Neutrophil (primary cell): ENCODE results near the gene COX10.

Experiments used
- H3K27ac ChIP-seq: fragments of 200-600 bp; sonication (generic); 2 replicates; pipeline ENCODE4 v1.5.1; 2016; ENCODE audit warnings: mild to moderate bottlenecking, moderate library complexity
- H3K27me3 ChIP-seq: fragments of 200-600 bp; sonication (generic); 2 replicates; pipeline ENCODE4 v1.6.0; 2016; ENCODE audit warnings: mild to moderate bottlenecking
- H3K36me3 ChIP-seq: fragments of 200-600 bp; sonication (generic); 2 replicates; pipeline ENCODE4 v1.5.1; 2017
- H3K4me1 ChIP-seq, 2 experiments: fragments of 200-600 bp in 1 of 2; sonication (generic) in 1 of 2; 1 replicate in 1 of 2; 2 replicates in 1 of 2; pipeline versions ENCODE4 v1.5.1 to v1.6.1; 2013 to 2016; ENCODE audit warnings: low read depth in 1 of 2, low read length in 1 of 2, mild to moderate bottlenecking in 1 of 2, moderate library complexity in 1 of 2; ENCODE audit not compliant: control insufficient read depth in 1 of 2, insufficient read depth in 1 of 2
- H3K4me3 ChIP-seq, 2 experiments: fragments of 200-600 bp in 1 of 2; sonication (generic) in 1 of 2; 1 replicate in 1 of 2; 2 replicates in 1 of 2; pipeline ENCODE4 v1.5.1; 2013 to 2016; ENCODE audit warnings: low read depth in 1 of 2, low read length in 1 of 2, mild to moderate bottlenecking in 1 of 2, moderate library complexity in 1 of 2
- H3K9me3 ChIP-seq: fragments of 200-600 bp; sonication (generic); 2 replicates; pipeline ENCODE4 v1.5.1; 2016
- TF ChIP-seq, protein P1 (sequence below): fragments of 200-600 bp; sonication (generic); IDR thresholded peaks from 2 replicates; pipeline ENCODE4 v1.5.1; 2016; ENCODE audit warnings: antibody characterized with exemption

Gene COX10

DNA sequence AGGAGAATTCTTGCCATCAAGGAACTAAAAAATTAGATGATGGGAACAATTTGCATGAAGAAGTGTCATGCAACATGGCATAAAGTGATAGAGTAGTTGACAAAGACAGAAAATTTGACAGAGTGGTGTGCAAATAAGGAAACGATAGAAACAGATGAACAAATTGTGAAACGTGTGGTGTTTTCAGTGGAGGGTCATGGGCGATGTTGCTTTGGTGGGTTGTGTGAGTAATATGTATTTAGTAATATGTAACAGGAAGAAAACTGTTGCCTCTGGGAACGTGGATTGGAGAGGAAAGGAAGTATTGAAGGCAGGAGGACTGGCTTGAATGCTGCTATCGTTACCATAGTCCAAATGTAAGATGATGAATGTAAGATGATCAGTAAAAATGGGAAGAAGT, 3.6 kb downstream of the COX10 start:
- Histone ChIP-seq H3K27me3 (no peaks in the 10 kb centered on the region), H3K27ac (no peak overlapping the region), H3K9me3 (no peaks in the 10 kb centered on the region), H3K4me3 (no peak overlapping the region), H3K4me1 (peaks cover 12 to 25% of the 10 kb centered on the region in 2 experiments), H3K36me3 (peaks cover 12% of the 10 kb centered on the region)
- TF ChIP-seq, protein P1, sequence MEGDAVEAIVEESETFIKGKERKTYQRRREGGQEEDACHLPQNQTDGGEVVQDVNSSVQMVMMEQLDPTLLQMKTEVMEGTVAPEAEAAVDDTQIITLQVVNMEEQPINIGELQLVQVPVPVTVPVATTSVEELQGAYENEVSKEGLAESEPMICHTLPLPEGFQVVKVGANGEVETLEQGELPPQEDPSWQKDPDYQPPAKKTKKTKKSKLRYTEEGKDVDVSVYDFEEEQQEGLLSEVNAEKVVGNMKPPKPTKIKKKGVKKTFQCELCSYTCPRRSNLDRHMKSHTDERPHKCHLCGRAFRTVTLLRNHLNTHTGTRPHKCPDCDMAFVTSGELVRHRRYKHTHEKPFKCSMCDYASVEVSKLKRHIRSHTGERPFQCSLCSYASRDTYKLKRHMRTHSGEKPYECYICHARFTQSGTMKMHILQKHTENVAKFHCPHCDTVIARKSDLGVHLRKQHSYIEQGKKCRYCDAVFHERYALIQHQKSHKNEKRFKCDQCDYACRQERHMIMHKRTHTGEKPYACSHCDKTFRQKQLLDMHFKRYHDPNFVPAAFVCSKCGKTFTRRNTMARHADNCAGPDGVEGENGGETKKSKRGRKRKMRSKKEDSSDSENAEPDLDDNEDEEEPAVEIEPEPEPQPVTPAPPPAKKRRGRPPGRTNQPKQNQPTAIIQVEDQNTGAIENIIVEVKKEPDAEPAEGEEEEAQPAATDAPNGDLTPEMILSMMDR = no peak

DNA sequence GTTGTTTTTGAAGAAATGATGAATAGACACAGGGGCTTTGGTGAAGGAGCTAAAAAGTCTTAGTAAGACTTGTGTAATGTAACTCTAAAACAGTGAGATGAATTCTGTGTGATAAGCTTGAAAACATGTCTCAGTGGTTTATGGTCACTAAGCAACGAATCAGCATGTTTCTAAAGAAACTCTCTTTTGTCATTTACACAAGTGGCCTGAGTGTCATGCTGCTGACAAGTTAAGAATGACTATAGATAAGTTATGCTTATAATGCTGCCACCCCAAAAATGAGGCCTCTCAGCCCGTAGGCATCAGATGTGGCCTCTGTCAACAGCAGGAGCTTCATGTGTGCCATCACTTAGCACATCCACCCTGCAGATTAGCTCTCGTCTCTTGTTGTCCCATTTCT, 8.7 kb downstream of the COX10 start:
- H3K27me3 ChIP-seq = no peaks in the 10 kb centered on the region
- no peak overlapping the region for H3K27ac ChIP-seq
- H3K9me3 ChIP-seq = no peaks in the 10 kb centered on the region
- TF ChIP-seq, protein P1 = no peak
- H3K36me3 ChIP-seq = peaks cover 12% of the 10 kb centered on the region
- peaks cover under 1 to 5% of the 10 kb centered on the region in 2 experiments for H3K4me1 ChIP-seq
- no peak overlapping the region for H3K4me3 ChIP-seq

DNA sequence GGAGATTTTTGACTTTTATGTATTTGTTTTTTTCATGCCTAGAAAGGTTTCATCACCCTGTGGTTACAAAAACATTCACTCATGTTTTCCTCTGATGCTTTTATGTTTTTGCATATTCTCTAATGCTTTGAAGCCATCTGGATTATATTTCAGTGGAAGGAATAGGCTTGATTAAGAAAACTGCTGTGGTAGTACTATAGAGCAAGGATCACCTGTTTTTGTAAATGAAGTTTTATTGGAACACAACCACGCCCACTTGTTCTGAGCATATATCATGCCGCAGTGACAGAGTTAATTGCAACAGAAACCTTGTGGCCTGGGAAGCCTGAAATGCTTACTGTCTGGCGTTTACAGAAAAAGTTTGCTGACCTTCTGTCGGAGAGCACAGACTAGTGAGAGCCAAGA, 11.5 kb downstream of the COX10 start:
- TF ChIP-seq, protein P1 = no peak
- Histone ChIP-seq H3K36me3 (peaks cover 12% of the 10 kb centered on the region), H3K27me3 (no peaks in the 10 kb centered on the region), H3K4me3 (no peak overlapping the region), H3K9me3 (no peaks in the 10 kb centered on the region), H3K27ac (no peak overlapping the region), H3K4me1 (no peaks in the 10 kb centered on the region)

DNA sequence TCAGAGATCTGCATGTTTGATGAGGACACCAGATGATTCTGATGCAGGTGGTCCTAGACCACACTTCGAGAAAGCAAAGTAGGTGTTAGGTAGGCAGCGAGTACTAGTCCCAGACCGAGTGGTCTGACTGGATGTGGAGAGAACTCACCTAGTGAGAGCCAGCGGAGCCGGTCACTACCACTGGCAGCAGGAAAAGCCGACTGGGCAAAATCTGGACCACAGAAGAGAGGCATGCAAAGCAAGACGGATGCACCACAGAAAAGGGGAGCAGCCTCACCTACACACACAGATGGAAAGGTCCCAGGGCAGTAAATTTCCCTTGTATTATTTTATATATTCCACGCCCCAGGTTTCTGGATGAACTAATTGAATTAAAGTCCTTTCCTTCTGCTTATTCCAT, 13.5 kb downstream of the COX10 start:
- TF ChIP-seq, protein P1 = no peak
- H3K36me3 ChIP-seq = no peaks in the 10 kb centered on the region
- H3K9me3 ChIP-seq = no peaks in the 10 kb centered on the region
- no peaks in the 10 kb centered on the region for H3K27me3 ChIP-seq
- H3K27ac ChIP-seq = no peak overlapping the region
- no peaks in the 10 kb centered on the region for H3K4me1 ChIP-seq
- H3K4me3 ChIP-seq = no peak overlapping the region

DNA sequence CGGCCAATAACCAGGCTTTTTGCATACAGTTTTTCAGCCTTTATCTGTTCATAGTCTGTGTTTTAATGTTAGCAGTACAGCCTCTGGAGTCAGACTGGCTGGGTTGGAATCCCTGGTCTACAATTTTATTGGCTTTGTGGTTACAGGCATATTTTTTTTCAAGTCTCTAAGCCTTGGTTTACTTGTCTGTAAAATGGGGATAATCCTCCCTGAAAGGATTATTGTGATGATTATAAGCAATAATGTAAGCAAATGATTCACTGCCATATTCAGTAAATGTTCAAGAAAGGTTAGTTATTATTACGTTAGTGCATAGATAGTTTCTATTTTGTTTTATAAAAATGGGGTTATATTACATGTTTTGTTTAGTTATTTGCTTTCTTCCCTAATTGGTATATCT, 15.7 kb downstream of the COX10 start:
- no peak overlapping the region for H3K4me3 ChIP-seq
- no peaks in the 10 kb centered on the region for H3K27me3 ChIP-seq
- TF ChIP-seq, protein P1 = no peak

DNA sequence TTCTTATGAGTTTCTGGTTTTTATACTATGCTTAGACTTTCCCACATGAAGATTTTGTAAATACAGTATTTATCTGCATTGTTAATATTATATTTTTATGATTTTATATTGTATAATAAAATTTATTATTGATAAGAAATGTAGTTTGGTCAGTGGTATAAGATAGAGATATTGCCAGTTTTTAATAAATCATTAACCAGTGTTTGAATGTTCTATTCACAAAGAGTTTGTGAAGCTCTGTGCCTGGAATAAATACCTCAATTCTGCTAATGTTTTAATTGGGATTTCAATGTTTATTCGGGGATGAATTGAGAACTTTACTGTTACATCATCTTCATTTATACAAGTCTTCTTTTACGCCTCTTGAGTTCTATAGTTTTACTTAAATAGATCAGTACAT, 16.9 kb downstream of the COX10 start:
- Histone ChIP-seq H3K27ac (no peak overlapping the region), H3K4me1 (no peaks in the 10 kb centered on the region), H3K9me3 (no peaks in the 10 kb centered on the region), H3K27me3 (no peaks in the 10 kb centered on the region), H3K36me3 (no peaks in the 10 kb centered on the region), H3K4me3 (no peak overlapping the region)
- TF ChIP-seq, protein P1 = no peak

More for the DNA sequence above, 15.7 kb downstream of the COX10 start:
- no peak overlapping the region for H3K27ac ChIP-seq
- no peaks in the 10 kb centered on the region for H3K9me3 ChIP-seq
- no peaks in the 10 kb centered on the region for H3K4me1 ChIP-seq
- H3K36me3 ChIP-seq = no peaks in the 10 kb centered on the region
